ENCODE results near the gene LIME1.

Gene LIME1, protein sequence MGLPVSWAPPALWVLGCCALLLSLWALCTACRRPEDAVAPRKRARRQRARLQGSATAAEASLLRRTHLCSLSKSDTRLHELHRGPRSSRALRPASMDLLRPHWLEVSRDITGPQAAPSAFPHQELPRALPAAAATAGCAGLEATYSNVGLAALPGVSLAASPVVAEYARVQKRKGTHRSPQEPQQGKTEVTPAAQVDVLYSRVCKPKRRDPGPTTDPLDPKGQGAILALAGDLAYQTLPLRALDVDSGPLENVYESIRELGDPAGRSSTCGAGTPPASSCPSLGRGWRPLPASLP

DNA sequence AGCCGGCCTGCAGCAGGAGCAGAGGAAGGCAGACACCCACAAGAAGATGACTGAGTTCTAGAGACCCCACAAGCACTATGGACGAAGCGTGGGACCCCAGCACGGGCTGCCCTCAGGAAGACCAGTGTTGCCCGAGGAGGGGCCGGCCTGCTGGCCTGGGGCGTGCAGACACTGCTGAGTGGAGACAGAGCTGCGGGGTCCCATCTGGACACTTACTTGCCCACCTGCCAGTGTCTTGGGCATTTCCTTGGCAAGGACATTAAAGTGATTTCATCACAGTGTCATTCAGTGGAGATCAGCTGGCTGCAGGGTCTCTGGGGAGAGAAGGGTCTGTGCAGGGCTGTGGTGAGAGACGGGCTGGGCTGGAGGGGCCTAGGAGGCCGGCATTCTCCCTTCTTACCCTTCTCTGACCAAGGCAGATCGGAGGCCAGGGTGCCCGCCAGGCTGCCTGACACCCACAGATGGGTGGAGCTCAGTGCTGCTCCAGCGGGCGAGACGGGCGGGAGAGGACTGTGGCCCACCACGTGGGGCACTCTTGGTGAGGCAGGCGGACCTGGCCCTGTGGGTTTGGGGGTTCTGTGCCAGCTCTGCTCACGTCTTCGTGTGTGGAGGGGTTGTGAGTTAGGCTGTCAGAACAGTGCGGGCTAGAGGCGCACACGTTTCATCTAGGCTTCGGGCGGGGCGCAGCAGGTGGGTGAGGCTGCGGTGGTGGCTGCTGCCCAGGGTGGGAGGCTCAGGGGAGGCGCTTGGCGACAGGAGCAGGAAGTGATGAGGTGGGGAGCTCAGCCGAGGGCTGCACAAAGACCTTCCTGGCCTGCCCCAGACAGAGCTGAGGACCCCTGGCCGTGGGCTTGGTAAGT, at the start of gene LIME1:
TSS of gene LIME1 (plus strand) at position 806 of the 860 bp plus-strand sequence. CDS start 886 bp downstream, outside the sequence.
- peak; percentile 66 to 72 for DNase-seq

DNA sequence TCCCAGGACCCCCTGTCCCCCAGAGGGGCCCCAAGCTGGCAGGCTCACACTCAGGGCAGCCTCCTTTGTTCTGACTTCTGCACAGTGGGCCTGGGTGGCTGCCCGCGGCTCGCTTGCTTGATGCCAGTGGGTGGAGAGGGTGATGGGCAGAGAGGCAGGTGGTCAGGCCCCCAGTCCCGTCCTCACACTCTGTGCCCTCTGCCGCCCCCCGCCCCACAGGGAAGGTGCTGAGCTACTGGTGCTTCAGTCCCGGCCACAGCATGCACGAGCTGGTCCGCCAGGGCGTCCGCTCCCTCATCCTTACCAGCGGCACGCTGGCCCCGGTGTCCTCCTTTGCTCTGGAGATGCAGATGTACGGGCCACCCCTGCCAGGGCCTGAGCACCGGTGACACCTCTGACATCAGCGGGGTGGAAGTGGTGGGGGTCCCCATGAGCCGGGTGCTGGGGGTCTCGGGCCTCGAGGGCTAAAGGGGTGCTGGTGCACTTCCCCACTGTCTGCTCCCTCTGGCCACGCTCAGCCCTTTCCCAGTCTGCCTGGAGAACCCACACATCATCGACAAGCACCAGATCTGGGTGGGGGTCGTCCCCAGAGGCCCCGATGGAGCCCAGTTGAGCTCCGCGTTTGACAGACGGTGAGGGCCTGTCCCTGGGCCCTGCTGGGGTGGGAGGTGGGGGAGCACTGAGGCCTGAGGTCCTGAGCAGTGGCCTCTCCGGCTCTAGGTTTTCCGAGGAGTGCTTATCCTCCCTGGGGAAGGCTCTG, 48.9 kb upstream of the LIME1 start:
- DNase-seq: no peak

DNA sequence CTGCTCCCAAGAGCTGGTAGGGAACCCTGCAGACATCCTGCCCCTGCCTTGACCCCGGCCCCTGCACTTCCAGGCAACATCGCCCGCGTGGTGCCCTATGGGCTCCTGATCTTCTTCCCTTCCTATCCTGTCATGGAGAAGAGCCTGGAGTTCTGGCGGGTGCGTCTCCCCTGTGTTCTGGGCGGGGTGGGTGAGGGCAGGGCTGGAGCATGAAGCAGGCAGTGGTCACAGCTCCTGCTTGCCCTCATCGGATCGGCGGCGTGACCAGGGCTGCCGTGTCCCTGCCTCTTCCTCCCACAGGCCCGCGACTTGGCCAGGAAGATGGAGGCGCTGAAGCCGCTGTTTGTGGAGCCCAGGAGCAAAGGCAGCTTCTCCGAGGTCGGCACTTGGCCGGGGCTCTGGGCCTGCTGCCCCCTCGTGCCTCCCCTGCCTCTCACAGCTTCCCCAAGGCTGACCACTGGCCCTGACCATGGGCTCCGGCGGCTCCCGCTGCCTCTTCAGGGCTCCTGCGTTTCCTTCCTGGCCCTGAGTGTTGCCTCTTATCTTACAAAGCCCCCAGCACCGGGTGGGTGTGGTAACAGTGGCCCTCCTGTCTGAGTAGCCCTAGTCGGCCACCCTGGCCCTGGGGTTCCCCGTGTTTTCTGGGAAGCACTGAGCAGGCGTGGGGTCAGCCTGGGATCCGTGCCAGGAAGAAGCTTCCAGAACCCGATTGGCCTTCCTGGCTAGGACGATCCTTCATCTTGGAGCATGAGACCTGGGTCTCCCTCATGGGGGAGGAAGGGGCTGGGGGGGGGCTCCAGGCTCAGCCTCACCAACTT, 48.0 kb upstream of the LIME1 start:
- no peak for DNase-seq

DNA sequence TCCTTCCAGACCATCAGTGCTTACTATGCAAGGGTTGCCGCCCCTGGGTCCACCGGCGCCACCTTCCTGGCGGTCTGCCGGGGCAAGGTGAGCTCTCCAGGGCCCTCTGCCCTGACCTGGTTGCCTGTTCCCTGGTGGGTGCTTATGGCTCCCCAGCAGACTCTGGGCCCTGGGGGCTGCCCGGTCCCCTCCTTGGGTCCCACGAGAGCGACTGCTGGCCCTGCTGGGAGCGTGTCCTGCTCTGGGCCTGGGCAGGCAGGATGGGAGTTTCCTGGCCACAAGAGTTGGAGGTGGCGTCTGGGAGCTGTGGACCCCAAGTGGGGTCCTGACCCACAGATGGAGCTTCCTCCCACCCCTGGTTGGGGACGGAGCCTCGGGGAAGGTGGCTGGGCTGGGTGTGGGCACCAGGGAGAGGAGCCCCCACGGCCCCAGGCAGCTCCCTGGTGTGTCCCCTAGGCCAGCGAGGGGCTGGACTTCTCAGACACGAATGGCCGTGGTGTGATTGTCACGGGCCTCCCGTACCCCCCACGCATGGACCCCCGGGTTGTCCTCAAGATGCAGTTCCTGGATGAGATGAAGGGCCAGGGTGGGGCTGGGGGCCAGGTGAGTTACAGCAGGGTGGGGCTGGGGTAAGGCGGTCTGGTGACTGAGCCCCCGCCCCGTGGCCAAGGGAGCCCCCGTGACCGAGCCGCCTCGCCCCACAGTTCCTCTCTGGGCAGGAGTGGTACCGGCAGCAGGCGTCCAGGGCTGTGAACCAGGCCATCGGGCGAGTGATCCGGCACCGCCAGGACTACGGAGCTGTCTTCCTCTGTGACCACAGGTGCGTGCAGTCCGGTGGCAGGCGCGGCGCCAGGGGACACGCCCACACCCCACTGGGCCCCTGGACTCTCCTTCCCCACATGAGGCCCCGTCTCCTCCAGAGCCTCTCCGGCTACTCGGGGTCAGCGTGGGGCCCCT, 47.1 kb upstream of the LIME1 start:
- DNase-seq: no peak

DNA sequence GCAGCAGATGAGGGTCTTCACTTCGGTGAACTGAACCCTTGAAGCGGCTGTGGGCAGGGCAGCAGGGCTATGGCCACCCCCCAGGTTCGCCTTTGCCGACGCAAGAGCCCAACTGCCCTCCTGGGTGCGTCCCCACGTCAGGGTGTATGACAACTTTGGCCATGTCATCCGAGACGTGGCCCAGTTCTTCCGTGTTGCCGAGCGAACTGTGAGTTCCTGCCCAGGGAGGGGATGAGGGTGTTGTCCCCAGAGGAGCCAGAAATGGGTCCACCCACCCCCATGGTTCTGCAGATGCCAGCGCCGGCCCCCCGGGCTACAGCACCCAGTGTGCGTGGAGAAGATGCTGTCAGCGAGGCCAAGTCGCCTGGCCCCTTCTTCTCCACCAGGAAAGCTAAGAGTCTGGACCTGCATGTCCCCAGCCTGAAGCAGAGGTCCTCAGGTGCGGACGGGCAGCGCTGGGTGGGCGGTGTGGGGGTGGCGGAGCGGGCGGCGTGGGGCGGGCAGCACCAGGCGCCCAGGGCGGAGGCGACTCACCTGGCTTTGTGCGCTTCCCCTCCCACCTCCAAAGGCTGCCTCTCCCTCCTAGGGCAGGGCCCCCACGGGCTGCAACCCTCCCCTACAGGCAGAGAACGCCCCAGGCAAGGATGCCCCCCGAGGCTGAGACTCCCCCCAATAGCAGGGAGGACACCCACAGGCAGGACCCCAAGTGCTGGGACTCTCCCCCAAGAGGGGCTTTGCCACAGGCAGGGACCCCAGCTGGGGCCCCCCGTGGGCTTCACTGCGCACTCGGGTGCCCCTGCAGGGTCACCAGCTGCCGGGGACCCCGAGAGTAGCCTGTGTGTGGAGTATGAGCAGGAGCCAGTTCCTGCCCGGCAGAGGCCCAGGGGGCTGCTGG, 46.2 kb upstream of the LIME1 start:
- no peak for DNase-seq

DNA sequence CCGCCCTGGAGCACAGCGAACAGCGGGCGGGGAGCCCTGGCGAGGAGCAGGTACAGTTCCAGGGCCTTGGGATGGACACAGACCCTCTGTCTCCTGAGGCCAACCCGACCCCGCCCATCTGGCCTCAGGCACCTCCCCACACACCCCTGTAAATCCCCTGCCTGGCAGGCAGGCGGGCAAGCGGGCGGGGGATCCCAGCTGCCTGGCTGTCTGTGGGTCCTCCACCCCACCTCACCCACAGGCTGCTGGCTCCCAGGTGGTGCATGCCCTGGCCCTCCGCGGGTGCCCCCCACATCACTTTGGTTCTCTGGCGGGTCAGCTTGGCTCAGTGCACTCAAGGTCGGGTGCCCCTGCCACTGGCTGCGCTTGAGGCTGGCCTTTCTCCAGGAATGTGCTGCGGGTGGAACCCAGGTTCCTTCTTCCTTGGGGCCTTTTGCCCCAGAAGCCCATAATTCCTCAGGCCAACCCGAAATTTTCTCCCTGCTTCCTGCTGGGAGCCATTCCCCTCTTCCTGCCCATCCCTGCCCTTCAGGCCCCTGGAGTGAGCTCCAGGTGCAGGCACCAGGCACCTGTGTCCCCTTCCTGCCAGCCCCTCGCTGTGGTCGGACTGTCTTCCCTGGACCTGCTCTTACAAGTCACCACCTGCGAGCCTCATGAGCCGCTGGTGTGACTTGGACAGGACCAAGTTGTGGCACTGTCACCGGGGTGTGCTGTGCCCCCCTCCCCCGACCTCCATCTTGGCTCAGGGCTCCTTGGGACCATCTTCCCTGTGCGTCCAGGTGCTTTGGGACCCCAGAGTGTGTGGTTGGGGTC, 45.4 kb upstream of the LIME1 start:
- DNase-seq: no peak

DNA sequence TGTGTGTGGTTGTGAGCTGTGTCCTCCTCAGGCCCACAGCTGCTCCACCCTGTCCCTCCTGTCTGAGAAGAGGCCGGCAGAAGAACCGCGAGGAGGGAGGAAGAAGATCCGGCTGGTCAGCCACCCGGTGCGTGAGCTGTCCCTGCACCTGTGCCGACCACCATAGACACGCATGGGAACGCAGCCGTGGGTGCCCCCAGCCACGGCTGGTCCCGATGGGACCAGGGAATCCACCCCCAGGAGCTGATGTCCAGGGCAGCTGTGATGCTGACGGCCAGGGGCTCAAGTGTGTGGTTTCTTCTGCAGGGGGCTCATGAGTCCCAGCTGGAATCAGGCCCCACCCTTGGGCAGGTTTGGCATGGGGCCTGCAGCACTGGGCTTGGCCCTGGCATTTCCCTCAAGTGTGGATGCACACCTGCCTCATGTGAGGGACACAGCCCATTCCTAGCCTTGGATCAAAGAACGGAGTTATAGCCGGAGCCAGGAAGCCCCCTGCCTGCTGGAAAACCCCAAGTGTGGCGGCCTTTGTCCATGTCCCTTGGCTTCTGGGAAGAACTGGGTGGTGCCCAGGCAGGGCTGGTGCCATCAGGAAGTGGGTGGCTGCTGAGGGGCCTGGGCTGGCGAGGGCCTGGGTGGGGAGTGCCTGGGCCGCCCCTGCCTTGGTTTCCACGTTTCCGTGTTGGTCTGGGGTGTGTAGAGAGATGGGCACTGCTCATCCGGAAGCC, 44.6 kb upstream of the LIME1 start:
- no peak for DNase-seq

DNA sequence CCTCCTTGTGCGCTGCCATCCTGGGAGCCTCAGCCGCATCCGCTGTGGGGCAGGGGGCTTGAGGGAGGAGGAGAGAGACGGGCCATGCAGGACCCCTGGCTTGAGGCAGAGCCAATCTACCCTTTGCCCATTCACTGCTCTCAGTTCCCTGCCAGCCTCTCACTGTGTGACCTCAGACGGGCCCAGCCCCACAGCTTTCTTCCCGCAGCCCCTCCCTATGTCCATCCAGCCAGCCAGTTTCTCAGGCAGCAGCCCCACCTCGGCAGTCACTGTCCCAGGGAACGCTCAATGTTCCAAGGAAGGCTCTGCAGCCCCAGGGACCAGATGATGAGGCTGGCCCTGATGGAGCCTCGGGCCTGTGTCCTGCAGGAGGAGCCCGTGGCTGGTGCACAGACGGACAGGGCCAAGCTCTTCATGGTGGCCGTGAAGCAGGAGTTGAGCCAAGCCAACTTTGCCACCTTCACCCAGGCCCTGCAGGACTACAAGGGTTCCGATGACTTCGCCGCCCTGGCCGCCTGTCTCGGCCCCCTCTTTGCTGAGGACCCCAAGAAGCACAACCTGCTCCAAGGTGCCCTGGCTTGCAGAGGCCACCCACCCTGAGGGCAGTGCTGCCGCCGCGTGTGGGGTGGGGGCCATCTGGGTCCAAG, 43.9 kb upstream of the LIME1 start:
- no peak for DNase-seq

DNA sequence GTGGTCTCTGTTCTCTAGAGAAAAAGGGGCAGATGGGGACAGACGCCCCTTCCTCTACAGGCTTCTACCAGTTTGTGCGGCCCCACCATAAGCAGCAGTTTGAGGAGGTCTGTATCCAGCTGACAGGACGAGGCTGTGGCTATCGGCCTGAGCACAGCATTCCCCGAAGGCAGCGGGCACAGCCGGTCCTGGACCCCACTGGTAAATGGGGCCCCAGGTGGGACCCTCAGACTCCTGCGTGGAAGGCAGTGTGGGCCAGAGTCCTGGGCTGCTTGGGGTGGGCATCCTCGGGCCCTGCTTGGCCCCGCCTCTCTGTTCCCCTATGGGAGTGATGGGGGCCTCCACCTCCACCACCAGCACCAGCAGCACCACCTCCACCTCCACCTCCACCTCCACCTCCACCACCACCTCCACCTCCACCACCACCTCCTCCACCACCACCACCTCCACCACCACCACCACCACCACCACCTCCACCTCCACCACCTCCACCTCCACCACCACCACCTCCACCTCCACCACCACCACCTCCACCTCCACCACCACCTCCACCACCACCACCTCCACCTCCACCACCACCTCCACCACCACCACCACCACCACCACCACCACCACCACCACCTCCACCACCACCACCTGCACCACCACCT, 43.3 kb upstream of the LIME1 start:
- no peak for DNase-seq

DNA sequence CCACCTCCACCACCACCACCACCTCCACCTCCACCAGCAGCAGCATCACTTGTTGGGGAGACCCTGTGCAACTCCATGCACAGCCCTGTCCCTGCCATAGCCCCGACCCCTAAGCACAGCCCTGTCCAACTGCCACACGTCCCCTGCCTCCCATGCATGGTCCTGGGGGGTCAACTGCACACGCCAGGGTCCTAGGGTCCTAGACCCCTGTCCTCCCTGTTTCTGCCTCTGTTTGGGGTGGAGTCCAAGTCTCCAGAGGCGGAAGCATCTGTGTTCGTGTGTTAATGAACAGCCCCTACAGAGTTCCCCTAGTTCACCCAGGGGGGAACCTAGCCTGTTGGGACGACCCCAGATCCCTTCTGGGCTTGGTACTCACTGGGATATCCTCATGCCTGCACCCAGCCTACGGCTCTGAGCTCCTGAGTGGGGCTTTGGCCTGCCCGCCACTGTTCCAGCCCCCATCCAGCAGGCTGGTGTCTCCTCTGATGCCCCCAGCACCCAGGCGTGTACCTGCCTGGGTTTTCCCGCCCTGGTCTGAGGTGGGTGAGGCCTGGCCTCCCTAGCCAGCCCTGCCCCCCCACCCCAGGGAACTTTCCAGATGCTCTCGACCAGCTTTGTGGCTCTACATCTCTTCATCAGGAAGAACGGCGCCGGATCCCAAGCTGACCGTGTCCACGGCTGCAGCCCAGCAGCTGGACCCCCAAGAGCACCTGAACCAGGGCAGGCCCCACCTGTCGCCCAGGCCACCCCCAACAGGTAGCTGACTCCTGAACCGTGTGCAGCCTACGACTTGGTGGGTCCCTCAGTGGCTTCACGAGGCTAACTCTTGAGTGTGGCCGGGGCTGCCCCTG, 42.5 kb upstream of the LIME1 start:
- no peak for DNase-seq

DNA sequence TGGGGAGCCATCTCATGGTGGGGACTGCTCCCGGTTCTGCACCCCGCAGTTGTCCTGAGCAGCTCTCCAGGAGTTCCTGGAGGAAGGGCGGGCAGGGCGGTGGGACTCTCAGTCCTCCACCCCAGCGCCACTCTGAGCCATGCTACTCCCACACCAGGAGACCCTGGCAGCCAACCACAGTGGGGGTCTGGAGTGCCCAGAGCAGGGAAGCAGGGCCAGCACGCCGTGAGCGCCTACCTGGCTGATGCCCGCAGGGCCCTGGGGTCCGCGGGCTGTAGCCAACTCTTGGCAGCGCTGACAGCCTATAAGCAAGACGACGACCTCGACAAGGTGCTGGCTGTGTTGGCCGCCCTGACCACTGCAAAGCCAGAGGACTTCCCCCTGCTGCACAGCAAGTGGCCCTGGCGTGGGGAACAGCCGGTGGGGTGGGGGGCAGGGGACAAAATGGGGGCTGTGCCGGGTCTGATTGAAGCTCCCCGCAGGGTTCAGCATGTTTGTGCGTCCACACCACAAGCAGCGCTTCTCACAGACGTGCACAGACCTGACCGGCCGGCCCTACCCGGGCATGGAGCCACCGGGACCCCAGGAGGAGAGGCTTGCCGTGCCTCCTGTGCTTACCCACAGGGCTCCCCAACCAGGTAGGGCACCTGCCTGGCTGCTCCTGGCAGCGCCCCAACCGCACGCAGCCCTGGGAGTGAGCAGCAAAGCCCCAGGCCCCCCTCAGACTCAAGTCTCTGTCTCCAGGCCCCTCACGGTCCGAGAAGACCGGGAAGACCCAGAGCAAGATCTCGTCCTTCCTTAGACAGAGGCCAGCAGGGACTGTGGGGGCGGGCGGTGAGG, 41.7 kb upstream of the LIME1 start:
- DNase-seq: no peak

DNA sequence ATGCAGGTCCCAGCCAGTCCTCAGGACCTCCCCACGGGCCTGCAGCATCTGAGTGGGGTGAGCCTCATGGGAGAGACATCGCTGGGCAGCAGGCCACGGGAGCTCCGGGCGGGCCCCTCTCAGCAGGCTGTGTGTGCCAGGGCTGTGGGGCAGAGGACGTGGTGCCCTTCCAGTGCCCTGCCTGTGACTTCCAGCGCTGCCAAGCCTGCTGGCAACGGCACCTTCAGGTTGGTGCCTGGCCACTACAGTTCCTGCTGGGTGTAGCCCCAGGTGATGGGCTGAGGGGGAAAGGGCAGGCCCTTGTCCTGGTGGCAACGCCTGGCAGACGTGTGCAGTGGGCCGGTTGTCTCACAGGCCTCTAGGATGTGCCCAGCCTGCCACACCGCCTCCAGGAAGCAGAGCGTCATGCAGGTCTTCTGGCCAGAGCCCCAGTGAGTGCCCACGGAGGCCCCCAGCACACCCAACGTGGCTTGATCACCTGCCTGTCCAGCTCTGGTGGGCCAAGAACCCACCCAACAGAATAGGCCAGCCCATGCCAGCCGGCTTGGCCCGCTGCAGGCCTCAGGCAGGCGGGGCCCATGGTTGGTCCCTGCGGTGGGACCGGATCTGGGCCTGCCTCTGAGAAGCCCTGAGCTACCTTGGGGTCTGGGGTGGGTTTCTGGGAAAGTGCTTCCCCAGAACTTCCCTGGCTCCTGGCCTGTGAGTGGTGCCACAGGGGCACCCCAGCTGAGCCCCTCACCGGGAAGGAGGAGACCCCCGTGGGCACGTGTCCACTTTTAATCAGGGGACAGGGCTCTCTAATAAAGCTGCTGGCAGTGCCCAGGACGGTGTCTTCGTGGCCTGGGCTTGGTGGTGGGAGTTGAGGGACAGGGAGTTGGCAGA, 40.8 kb upstream of the LIME1 start:
- DNase-seq: no peak

DNA sequence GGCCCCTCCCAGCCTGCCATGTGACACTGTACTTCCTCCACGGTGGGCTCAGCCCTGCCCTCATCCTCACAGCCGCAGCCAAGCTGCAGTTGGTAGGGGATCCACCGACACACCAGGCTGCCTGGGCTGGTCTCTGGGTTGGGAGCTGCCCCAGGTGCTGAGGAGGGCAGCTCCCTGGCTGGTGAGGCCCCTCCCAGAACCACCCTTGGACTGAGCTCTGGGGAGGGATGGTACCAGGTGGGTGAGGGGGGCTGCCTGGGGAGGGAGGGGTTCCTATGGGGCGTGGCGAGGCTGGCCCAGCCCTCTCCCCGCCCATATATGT, 40.2 kb upstream of the LIME1 start:
- DNase-seq: no peak

DNA sequence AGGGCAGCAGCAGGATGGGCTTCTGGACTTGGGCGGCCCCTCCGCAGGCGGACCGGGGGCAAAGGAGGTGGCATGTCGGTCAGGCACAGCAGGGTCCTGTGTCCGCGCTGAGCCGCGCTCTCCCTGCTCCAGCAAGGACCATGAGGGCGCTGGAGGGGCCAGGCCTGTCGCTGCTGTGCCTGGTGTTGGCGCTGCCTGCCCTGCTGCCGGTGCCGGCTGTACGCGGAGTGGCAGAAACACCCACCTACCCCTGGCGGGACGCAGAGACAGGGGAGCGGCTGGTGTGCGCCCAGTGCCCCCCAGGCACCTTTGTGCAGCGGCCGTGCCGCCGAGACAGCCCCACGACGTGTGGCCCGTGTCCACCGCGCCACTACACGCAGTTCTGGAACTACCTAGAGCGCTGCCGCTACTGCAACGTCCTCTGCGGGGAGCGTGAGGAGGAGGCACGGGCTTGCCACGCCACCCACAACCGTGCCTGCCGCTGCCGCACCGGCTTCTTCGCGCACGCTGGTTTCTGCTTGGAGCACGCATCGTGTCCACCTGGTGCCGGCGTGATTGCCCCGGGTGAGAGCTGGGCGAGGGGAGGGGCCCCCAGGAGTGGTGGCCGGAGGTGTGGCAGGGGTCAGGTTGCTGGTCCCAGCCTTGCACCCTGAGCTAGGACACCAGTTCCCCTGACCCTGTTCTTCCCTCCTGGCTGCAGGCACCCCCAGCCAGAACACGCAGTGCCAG, 39.7 kb upstream of the LIME1 start, which contains the start of gene TNFRSF6B:
TSS of gene TNFRSF6B (plus strand) at position 25 of the 729 bp plus-strand sequence. CDS start at position 141, 116 bp downstream.
- no peak for DNase-seq

Data from activated CD4-positive, alpha-beta T cell treated with anti-CD3 and anti-CD28 coated beads for 4 hours (primary cell).